ENCODE results near the gene P2RY6.

Gene P2RY6

GRCh38 chr11:73322382-73323306 lies 50.5 kb downstream of the P2RY6 start:
- no peak for TF ChIP-seq EZH2 (IDR thresholded peaks at IDR 0.05; ENCODE audit: borderline replicate concordance, low read depth, low read length, severe bottlenecking)
- TF ChIP-seq CTCF (IDR thresholded peaks at IDR 0.05; ENCODE audit: borderline replicate concordance, extremely low read depth, low read length, poor library complexity, severe bottlenecking) = no peak
- no peaks in the 10 kb centered on the region for H3K79me2 ChIP-seq (ENCODE audit: insufficient read depth, low read length)
- H3K27ac ChIP-seq (ENCODE audit: low read length) = no peak overlapping the region
- H3K9ac ChIP-seq (ENCODE audit: low read depth, low read length) = no peak overlapping the region
- H4K20me1 ChIP-seq (ENCODE audit: insufficient read depth, low read length) = no peaks in the 10 kb centered on the region
- no peaks in the 10 kb centered on the region for H3K27me3 ChIP-seq (ENCODE audit: insufficient read depth, low read length, poor library complexity)
- no peak overlapping the region for H3K4me2 ChIP-seq (ENCODE audit: insufficient read depth, low read length)
- H3K9me3 ChIP-seq (ENCODE audit: insufficient read depth, low read length, severe bottlenecking) = no peaks in the 10 kb centered on the region
- ATAC-seq (ENCODE audit: insufficient read depth, low read depth) = no peak
- no peak overlapping the region for H2AFZ ChIP-seq (ENCODE audit: low read depth, low read length)
- H3K36me3 ChIP-seq (ENCODE audit: insufficient read depth, low read length) = no peaks in the 10 kb centered on the region
- peaks cover 14% of the 10 kb centered on the region for H3K4me1 ChIP-seq (ENCODE audit: insufficient read depth, low read length)
- H3K4me3 ChIP-seq (ENCODE audit: low read depth in 1 of 2, low read length in 2 of 2) = no peak overlapping the region
- no peak for DNase-seq

GRCh38 chr11:73323464-73323863 lies 51.3 kb downstream of the P2RY6 start:
- Histone ChIP-seq H3K79me2 (ENCODE audit: insufficient read depth, low read length) (no peaks in the 10 kb centered on the region), H3K27me3 (ENCODE audit: insufficient read depth, low read length, poor library complexity) (no peaks in the 10 kb centered on the region), H3K9ac (ENCODE audit: low read depth, low read length) (no peak overlapping the region), H3K27ac (ENCODE audit: low read length) (no peak overlapping the region), H3K4me1 (ENCODE audit: insufficient read depth, low read length) (peaks cover 14% of the 10 kb centered on the region), H3K9me3 (ENCODE audit: insufficient read depth, low read length, severe bottlenecking) (no peaks in the 10 kb centered on the region), H3K36me3 (ENCODE audit: insufficient read depth, low read length) (no peaks in the 10 kb centered on the region), H2AFZ (ENCODE audit: low read depth, low read length) (no peak overlapping the region), H3K4me3 (ENCODE audit: low read depth in 1 of 2, low read length in 2 of 2) (no peak overlapping the region), H4K20me1 (ENCODE audit: insufficient read depth, low read length) (no peaks in the 10 kb centered on the region), H3K4me2 (ENCODE audit: insufficient read depth, low read length) (no peak overlapping the region)
- ATAC-seq (ENCODE audit: insufficient read depth, low read depth) (no peak), DNase-seq (no peak)
- TF ChIP-seq EZH2 (IDR thresholded peaks at IDR 0.05; ENCODE audit: borderline replicate concordance, low read depth, low read length, severe bottlenecking) (no peak), CTCF (IDR thresholded peaks at IDR 0.05; ENCODE audit: borderline replicate concordance, extremely low read depth, low read length, poor library complexity, severe bottlenecking) (no peak)

GRCh38 chr11:73324116-73324515 lies 52.0 kb downstream of the P2RY6 start:
- ATAC-seq (ENCODE audit: insufficient read depth, low read depth) (no peak), DNase-seq (no peak)
- Histone ChIP-seq H3K27me3 (ENCODE audit: insufficient read depth, low read length, poor library complexity) (no peaks in the 10 kb centered on the region), H3K4me3 (ENCODE audit: low read depth in 1 of 2, low read length in 2 of 2) (no peak overlapping the region), H3K4me2 (ENCODE audit: insufficient read depth, low read length) (no peak overlapping the region), H3K79me2 (ENCODE audit: insufficient read depth, low read length) (no peaks in the 10 kb centered on the region), H2AFZ (ENCODE audit: low read depth, low read length) (no peak overlapping the region), H3K9ac (ENCODE audit: low read depth, low read length) (no peak overlapping the region), H3K27ac (ENCODE audit: low read length) (no peak overlapping the region), H3K36me3 (ENCODE audit: insufficient read depth, low read length) (no peaks in the 10 kb centered on the region), H3K4me1 (ENCODE audit: insufficient read depth, low read length) (peaks cover 14% of the 10 kb centered on the region), H4K20me1 (ENCODE audit: insufficient read depth, low read length) (no peaks in the 10 kb centered on the region), H3K9me3 (ENCODE audit: insufficient read depth, low read length, severe bottlenecking) (no peaks in the 10 kb centered on the region)
- TF ChIP-seq EZH2 (IDR thresholded peaks at IDR 0.05; ENCODE audit: borderline replicate concordance, low read depth, low read length, severe bottlenecking) (no peak), CTCF (IDR thresholded peaks at IDR 0.05; ENCODE audit: borderline replicate concordance, extremely low read depth, low read length, poor library complexity, severe bottlenecking) (no peak)

Measured in DND-41 (cell line).